OCI-LY3 (cell line): ENCODE data around the gene BCL2L15.

ENCODE experiments used
- H2AFZ ChIP-seq: fragments of 200-600, 300-600 bp; shearing (Covaris generic); 2 replicates; pipeline ENCODE4 v1.6.0; 2014; ENCODE audit warnings: antibody characterized with exemption, low read depth, low read length
- H3K27ac ChIP-seq: fragments of 200-600, 300-600 bp; sonication (generic); 2 replicates; pipeline ENCODE4 v1.5.1; 2014; ENCODE audit warnings: mild to moderate bottlenecking, low read length, moderate library complexity, mixed read lengths
- H3K27me3 ChIP-seq: fragments of 200-600, 300-600 bp; sonication (generic); 2 replicates; pipeline ENCODE4 v1.6.1; 2014; ENCODE audit warnings: low read depth, low read length, mixed read lengths
- H3K36me3 ChIP-seq: fragments of 200-600, 300-600 bp; sonication (generic); replicated peaks from 2 replicates; pipeline ENCODE3; 2014; ENCODE audit warnings: low read depth, low read length, mixed read lengths
- H3K4me1 ChIP-seq: fragments of 300-600, 200-600 bp; sonication (generic); 2 replicates; pipeline ENCODE4 v1.6.1; 2014; ENCODE audit warnings: low read length, mixed read lengths
- H3K4me2 ChIP-seq: fragments of 200-600, 300-600 bp; sonication (generic); 2 replicates; pipeline ENCODE4 v1.6.1; 2014; ENCODE audit warnings: low read length, mixed read lengths
- H3K4me3 ChIP-seq: fragments of 300-600, 200-600 bp; sonication (generic); 2 replicates; pipeline ENCODE4 v1.5.1; 2014; ENCODE audit warnings: antibody characterized with exemption, mild to moderate bottlenecking, low read length, moderate library complexity
- H3K79me2 ChIP-seq: fragments of 300-600, 200-600 bp; shearing (Covaris generic); 2 replicates; pipeline ENCODE4 v1.6.1; 2014; ENCODE audit warnings: mild to moderate bottlenecking, low read length, mixed read lengths
- H3K9ac ChIP-seq: fragments of 300-600, 200-600 bp; shearing (Covaris generic); 2 replicates; pipeline ENCODE4 v1.6.0; 2014; ENCODE audit warnings: mild to moderate bottlenecking, low read length, moderate library complexity
- H3K9me3 ChIP-seq: fragments of 200-600, 300-600 bp; shearing (Covaris generic); 2 replicates; pipeline ENCODE4 v1.6.1; 2014; ENCODE audit warnings: low read length, mixed read lengths; ENCODE audit not compliant: insufficient read depth
- H4K20me1 ChIP-seq: fragments of 200-600, 300-600 bp; sonication (generic); 2 replicates; pipeline ENCODE4 v1.6.1; 2016; ENCODE audit warnings: low read length, mixed read lengths; ENCODE audit not compliant: insufficient read depth
- CTCF ChIP-seq: fragments of 200-600, 300-600 bp; sonication (generic); IDR thresholded peaks from 2 replicates; pipeline ENCODE4 v1.5.1; 2014; ENCODE audit warnings: antibody characterized with exemption, low read length, low read depth
- EZH2phosphoT487 ChIP-seq: fragments of 200-600 bp; shearing (Covaris generic); IDR thresholded peaks from 2 replicates; pipeline ENCODE4 v1.6.1; 2018; ENCODE audit warnings: antibody characterized with exemption, mixed run types, low read depth

BCL2L15 gene

GRCh38 chr1:113874012-113874879, 13.1 kb downstream of the BCL2L15 start:
- H3K27me3 ChIP-seq, result no peaks in the 10 kb centered on the region
- H3K36me3 ChIP-seq, result no peaks in the 10 kb centered on the region
- no peak overlapping the region for H3K4me3 ChIP-seq
- H3K27ac ChIP-seq, result no peak overlapping the region
- H2AFZ ChIP-seq, result no peak overlapping the region; the same call in 1 of the 2 replicates
- H3K4me2 ChIP-seq, result no peak overlapping the region
- no peaks in the 10 kb centered on the region for H3K9me3 ChIP-seq
- peaks cover 39% of the 10 kb centered on the region for H3K4me1 ChIP-seq
- no peak overlapping the region for H3K9ac ChIP-seq
- no peaks in the 10 kb centered on the region for H4K20me1 ChIP-seq
- no peaks in the 10 kb centered on the region for H3K79me2 ChIP-seq
- no peak for TF ChIP-seq EZH2phosphoT487
- TF ChIP-seq CTCF, result peak; percentile 35

- Histone ChIP-seq H3K9me3 (no peaks in the 10 kb centered on the region), H2AFZ (peak overlapping the region; percentile 86), H3K4me3 (no peak overlapping the region), H3K27me3 (no peaks in the 10 kb centered on the region), H3K79me2 (no peaks in the 10 kb centered on the region), H3K4me1 (peaks cover 29% of the 10 kb centered on the region), H3K4me2 (peak overlapping the region; percentile 75), H3K27ac (peak overlapping the region; percentile 18), H4K20me1 (no peaks in the 10 kb centered on the region), H3K9ac (no peak overlapping the region), H3K36me3 (no peaks in the 10 kb centered on the region)
- TF ChIP-seq CTCF (no peak), EZH2phosphoT487 (no peak)
Measured at GRCh38 chr1:113872219-113872935, 15.0 kb downstream of the BCL2L15 start.

GRCh38 chr1:113871597-113872113, 15.7 kb downstream of the BCL2L15 start, which contains the start of gene PTPN22:
Gene PTPN22, minus strand, starts transcription at chr1:113871712.
- TF ChIP-seq CTCF (no peak), EZH2phosphoT487 (no peak)
- H3K4me3 ChIP-seq, result peak within 1 kb of the TSS; percentile 68

GRCh38 chr1:113870778-113871177, 16.6 kb downstream of the BCL2L15 start:
- H3K4me3 ChIP-seq, result peak overlapping the region; percentile 68
- peak overlapping the region; percentile 75 for H3K4me2 ChIP-seq
- H3K27me3 ChIP-seq, result no peaks in the 10 kb centered on the region
- H3K27ac ChIP-seq, result no peak overlapping the region
- peaks cover 29% of the 10 kb centered on the region for H3K4me1 ChIP-seq
- H2AFZ ChIP-seq, result no peak overlapping the region
- H4K20me1 ChIP-seq, result no peaks in the 10 kb centered on the region
- TF ChIP-seq CTCF (no peak), EZH2phosphoT487 (no peak)
- H3K36me3 ChIP-seq, result no peaks in the 10 kb centered on the region
- H3K79me2 ChIP-seq, result no peaks in the 10 kb centered on the region
- H3K9me3 ChIP-seq, result no peaks in the 10 kb centered on the region
- peak overlapping the region; percentile 52; the same call in 1 of the 2 replicates for H3K9ac ChIP-seq

More at GRCh38 chr1:113871597-113872113, 15.7 kb downstream of the BCL2L15 start, which contains the start of gene PTPN22:
- H2AFZ ChIP-seq, result peak within 1 kb of the TSS; percentile 86
- H3K4me1 ChIP-seq, result peaks cover 29% of the 10 kb centered on the region
- peak within 1 kb of the TSS; percentile 18 for H3K27ac ChIP-seq
- peak within 1 kb of the TSS; percentile 75 for H3K4me2 ChIP-seq
- H3K9me3 ChIP-seq, result no peaks in the 10 kb centered on the region
- H3K36me3 ChIP-seq, result no peaks in the 10 kb centered on the region
- H3K79me2 ChIP-seq, result no peaks in the 10 kb centered on the region
- no peaks in the 10 kb centered on the region for H3K27me3 ChIP-seq
- no peaks in the 10 kb centered on the region for H4K20me1 ChIP-seq
- peak within 1 kb of the TSS; percentile 52 for H3K9ac ChIP-seq
